ENCODE data around the gene SLC44A2. TPM values are rescaled to one million over a fixed set of nuclear protein-coding genes. Genes with fewer than 3 reads are reported as not detected.

Gene SLC44A2
- total and polyA plus RNA-seq, 2 experiments from 2014 or later: 43.2 to 65.0 TPM

GRCh38 chr19:10637894-10638293 lies 12.5 kb downstream of the SLC44A2 start:
- no peak overlapping the region for H3K4me3 ChIP-seq
- no peak overlapping the region for H3K27ac ChIP-seq (ENCODE audit: low read depth)
- ATAC-seq: no peak
- Mint-ChIP-seq H3K27me3 (ENCODE audit: insufficient read depth, low read depth, poor library complexity) (peaks cover 14% of the 10 kb centered on the region), H3K36me3 (ENCODE audit: low read depth) (peaks cover 80% of the 10 kb centered on the region), H3K27ac (no peak overlapping the region), H3K9me3 (no peaks in the 10 kb centered on the region), H3K4me1 (peaks cover 22% of the 10 kb centered on the region), H3K4me3 (no peak overlapping the region)
- H3K9me2 ChIP-seq (ENCODE audit: insufficient read depth): no peaks in the 10 kb centered on the region
- no peak overlapping the region for H2AFZ ChIP-seq
- peaks cover 3% of the 10 kb centered on the region; the same call in 1 of the 2 replicates for H3K4me1 ChIP-seq (ENCODE audit: insufficient read depth)
- peaks cover 7% of the 10 kb centered on the region; the same call in 1 of the 2 replicates for H4K20me1 ChIP-seq (replicated peaks; ENCODE audit: insufficient read depth)
- H3K4me2 ChIP-seq: no peak overlapping the region
- H3K36me3 ChIP-seq (ENCODE audit: insufficient read depth): peaks cover 16% of the 10 kb centered on the region; the same call in 1 of the 2 replicates
- H3F3A ChIP-seq (replicated peaks; ENCODE audit: low read depth): peaks cover 5% of the 10 kb centered on the region; the same call in 1 of the 2 replicates
- DNase-seq (ENCODE audit: low spot score): no peak
- no peaks in the 10 kb centered on the region for H3K79me2 ChIP-seq (replicated peaks; ENCODE audit: insufficient read depth)
- no peaks in the 10 kb centered on the region for H3K27me3 ChIP-seq (ENCODE audit: insufficient read depth)
- TF ChIP-seq NANOG (IDR thresholded peaks at IDR 0.05; ENCODE audit: borderline replicate concordance) (no peak), EZH2 (IDR thresholded peaks at IDR 0.05; ENCODE audit: low read depth, unreplicated experiment) (no peak), ZNF331 (CRISPR knock-in tag; IDR thresholded peaks at IDR 0.05; ENCODE audit: low read depth) (no peak), POLR2AphosphoS5 (IDR thresholded peaks at IDR 0.05; ENCODE audit: low read depth) (no peak), JUNB (IDR thresholded peaks at IDR 0.05; ENCODE audit: unreplicated experiment) (no peak), CTCF (conservative IDR thresholded peaks at IDR 0.05; ENCODE audit: low read depth in 2 of 2) (no peak), STAT1 (IDR thresholded peaks at IDR 0.05; ENCODE audit: unreplicated experiment) (no peak), ETS1 (IDR thresholded peaks at IDR 0.05) (no peak), CREB1 (CRISPR knock-in tag; IDR thresholded peaks at IDR 0.05; ENCODE audit: low read depth) (no peak), EZH2phosphoT487 (IDR thresholded peaks at IDR 0.05; ENCODE audit: unreplicated experiment) (no peak), ZNF114 (CRISPR knock-in tag; IDR thresholded peaks at IDR 0.05) (no peak)
- TF ChIP-seq, protein P1, sequence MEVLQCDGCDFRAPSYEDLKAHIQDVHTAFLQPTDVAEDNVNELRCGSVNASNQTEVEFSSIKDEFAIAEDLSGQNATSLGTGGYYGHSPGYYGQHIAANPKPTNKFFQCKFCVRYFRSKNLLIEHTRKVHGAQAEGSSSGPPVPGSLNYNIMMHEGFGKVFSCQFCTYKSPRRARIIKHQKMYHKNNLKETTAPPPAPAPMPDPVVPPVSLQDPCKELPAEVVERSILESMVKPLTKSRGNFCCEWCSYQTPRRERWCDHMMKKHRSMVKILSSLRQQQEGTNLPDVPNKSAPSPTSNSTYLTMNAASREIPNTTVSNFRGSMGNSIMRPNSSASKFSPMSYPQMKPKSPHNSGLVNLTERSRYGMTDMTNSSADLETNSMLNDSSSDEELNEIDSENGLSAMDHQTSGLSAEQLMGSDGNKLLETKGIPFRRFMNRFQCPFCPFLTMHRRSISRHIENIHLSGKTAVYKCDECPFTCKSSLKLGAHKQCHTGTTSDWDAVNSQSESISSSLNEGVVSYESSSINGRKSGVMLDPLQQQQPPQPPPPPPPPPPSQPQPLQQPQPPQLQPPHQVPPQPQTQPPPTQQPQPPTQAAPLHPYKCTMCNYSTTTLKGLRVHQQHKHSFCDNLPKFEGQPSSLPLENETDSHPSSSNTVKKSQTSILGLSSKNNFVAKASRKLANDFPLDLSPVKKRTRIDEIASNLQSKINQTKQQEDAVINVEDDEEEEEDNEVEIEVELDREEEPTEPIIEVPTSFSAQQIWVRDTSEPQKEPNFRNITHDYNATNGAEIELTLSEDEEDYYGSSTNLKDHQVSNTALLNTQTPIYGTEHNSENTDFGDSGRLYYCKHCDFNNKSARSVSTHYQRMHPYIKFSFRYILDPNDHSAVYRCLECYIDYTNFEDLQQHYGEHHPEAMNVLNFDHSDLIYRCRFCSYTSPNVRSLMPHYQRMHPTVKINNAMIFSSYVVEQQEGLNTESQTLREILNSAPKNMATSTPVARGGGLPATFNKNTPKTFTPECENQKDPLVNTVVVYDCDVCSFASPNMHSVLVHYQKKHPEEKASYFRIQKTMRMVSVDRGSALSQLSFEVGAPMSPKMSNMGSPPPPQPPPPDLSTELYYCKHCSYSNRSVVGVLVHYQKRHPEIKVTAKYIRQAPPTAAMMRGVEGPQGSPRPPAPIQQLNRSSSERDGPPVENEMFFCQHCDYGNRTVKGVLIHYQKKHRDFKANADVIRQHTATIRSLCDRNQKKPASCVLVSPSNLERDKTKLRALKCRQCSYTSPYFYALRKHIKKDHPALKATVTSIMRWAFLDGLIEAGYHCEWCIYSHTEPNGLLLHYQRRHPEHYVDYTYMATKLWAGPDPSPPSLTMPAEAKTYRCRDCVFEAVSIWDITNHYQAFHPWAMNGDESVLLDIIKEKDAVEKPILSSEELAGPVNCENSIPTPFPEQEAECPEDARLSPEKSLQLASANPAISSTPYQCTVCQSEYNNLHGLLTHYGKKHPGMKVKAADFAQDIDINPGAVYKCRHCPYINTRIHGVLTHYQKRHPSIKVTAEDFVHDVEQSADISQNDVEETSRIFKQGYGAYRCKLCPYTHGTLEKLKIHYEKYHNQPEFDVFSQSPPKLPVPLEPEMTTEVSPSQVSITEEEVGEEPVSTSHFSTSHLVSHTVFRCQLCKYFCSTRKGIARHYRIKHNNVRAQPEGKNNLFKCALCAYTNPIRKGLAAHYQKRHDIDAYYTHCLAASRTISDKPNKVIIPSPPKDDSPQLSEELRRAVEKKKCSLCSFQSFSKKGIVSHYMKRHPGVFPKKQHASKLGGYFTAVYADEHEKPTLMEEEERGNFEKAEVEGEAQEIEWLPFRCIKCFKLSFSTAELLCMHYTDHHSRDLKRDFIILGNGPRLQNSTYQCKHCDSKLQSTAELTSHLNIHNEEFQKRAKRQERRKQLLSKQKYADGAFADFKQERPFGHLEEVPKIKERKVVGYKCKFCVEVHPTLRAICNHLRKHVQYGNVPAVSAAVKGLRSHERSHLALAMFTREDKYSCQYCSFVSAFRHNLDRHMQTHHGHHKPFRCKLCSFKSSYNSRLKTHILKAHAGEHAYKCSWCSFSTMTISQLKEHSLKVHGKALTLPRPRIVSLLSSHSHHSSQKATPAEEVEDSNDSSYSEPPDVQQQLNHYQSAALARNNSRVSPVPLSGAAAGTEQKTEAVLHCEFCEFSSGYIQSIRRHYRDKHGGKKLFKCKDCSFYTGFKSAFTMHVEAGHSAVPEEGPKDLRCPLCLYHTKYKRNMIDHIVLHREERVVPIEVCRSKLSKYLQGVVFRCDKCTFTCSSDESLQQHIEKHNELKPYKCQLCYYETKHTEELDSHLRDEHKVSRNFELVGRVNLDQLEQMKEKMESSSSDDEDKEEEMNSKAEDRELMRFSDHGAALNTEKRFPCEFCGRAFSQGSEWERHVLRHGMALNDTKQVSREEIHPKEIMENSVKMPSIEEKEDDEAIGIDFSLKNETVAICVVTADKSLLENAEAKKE (CRISPR knock-in tag; IDR thresholded peaks at IDR 0.05): no peak
- TF ChIP-seq, protein P2, sequence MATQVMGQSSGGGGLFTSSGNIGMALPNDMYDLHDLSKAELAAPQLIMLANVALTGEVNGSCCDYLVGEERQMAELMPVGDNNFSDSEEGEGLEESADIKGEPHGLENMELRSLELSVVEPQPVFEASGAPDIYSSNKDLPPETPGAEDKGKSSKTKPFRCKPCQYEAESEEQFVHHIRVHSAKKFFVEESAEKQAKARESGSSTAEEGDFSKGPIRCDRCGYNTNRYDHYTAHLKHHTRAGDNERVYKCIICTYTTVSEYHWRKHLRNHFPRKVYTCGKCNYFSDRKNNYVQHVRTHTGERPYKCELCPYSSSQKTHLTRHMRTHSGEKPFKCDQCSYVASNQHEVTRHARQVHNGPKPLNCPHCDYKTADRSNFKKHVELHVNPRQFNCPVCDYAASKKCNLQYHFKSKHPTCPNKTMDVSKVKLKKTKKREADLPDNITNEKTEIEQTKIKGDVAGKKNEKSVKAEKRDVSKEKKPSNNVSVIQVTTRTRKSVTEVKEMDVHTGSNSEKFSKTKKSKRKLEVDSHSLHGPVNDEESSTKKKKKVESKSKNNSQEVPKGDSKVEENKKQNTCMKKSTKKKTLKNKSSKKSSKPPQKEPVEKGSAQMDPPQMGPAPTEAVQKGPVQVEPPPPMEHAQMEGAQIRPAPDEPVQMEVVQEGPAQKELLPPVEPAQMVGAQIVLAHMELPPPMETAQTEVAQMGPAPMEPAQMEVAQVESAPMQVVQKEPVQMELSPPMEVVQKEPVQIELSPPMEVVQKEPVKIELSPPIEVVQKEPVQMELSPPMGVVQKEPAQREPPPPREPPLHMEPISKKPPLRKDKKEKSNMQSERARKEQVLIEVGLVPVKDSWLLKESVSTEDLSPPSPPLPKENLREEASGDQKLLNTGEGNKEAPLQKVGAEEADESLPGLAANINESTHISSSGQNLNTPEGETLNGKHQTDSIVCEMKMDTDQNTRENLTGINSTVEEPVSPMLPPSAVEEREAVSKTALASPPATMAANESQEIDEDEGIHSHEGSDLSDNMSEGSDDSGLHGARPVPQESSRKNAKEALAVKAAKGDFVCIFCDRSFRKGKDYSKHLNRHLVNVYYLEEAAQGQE (IDR thresholded peaks at IDR 0.05; ENCODE audit: unreplicated experiment): no peak
